Activated naive CD8-positive, alpha-beta T cell treated with anti-CD3 and anti-CD28 coated beads, Interleukin-2, amount 50 U/mL, for 24 hours (primary cell): Measurements from ENCODE around the gene FBXW8.

ENCODE experiments used
- ATAC-seq: fragments of 150-1000 bp; cut with Tn5 transposase; one replicate; pipeline ENCODE4 v1.10.0; 2021
- DNase-seq: peaks from one replicate; pipeline ENCODE4 v3.0.0; 2021
- H3K27ac Mint-ChIP-seq: one replicate; pipeline ENCODE4 v1.8.0; 2021; ENCODE audit warnings: mild to moderate bottlenecking, mixed read lengths
- H3K27me3 Mint-ChIP-seq: one replicate; pipeline ENCODE4 v1.8.0; 2021; ENCODE audit warnings: mixed read lengths
- H3K36me3 Mint-ChIP-seq: one replicate; pipeline ENCODE4 v1.8.0; 2021; ENCODE audit warnings: low read depth, mixed read lengths
- H3K4me1 Mint-ChIP-seq: one replicate; pipeline ENCODE4 v1.8.0; 2021; ENCODE audit warnings: mixed read lengths
- H3K4me3 Mint-ChIP-seq: one replicate; pipeline ENCODE4 v1.8.0; 2021; ENCODE audit warnings: mild to moderate bottlenecking, moderate library complexity, mixed read lengths
- H3K9me3 Mint-ChIP-seq: one replicate; pipeline ENCODE4 v1.8.0; 2021; ENCODE audit warnings: mixed read lengths

The FBXW8 gene

DNA sequence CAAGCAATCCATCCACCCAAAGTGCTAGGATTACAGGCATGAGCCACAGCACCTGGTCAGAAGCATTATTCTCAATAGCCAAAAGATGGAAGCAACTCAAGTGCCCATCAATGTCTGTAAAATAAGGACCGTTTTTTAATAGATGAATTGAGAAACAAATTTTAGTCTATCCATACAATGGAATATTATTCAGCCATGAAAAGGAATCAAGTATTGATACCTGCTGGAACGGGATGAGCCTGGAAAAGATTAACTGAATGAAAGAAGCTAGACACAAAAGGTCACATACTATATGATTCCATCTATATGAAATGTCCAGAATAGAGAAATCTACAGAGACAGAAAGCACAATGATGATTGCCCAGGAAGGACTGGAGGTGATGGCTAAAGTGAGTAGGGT lies 9.1 kb upstream of the FBXW8 start:
- H3K27ac Mint-ChIP-seq: no peak overlapping the region

DNA sequence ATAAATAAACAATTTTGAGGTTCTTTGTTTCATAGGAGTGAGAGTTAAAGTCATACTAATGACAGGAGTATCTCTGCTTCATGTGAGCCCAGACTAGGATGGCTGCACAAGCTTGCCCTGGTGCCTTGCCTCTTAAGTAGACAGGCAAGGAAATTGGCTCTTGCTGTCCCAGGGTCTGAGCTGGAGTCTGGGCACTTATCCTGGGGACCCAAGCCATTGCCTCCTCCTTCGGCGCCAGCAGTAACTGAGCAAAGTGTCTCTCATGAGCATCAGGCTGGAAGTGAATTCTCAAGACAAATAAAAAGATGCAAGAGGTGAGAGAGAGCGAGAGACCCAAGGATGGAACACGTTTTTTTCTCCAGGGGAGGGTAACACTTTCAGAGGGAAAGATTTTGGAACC lies 6.9 kb upstream of the FBXW8 start:
- Mint-ChIP-seq H3K27me3 (peaks cover 22% of the 10 kb centered on the region), H3K27ac (no peak overlapping the region), H3K9me3 (no peaks in the 10 kb centered on the region), H3K4me3 (no peak overlapping the region), H3K4me1 (no peaks in the 10 kb centered on the region), H3K36me3 (no peaks in the 10 kb centered on the region)
- no peak for ATAC-seq
- DNase-seq: no peak

More for the DNA sequence above, 9.1 kb upstream of the FBXW8 start:
- DNase-seq (no peak), ATAC-seq (no peak)
- Mint-ChIP-seq H3K4me1 (no peaks in the 10 kb centered on the region), H3K27me3 (peaks cover 27% of the 10 kb centered on the region), H3K9me3 (no peaks in the 10 kb centered on the region), H3K4me3 (no peak overlapping the region), H3K36me3 (no peaks in the 10 kb centered on the region)

DNA sequence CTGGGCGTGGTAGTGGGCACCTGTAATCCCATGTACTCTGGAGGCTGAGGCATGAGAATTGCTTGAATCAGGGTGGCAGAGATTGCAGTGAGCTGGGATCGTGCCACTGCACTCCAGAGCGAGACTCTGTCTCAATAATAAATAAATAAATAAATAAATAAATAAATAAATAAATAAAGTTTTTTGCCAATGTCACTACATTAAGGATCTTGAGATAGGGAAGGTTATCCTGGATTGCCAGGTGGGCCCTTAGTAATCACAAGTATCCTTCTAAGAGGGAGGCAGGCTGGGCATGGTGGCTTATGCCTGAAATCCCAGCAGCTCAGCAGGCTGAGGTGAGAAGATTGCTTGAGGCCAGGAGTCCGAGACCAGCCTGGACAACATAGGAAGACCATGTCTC lies 4.5 kb upstream of the FBXW8 start:
- Mint-ChIP-seq H3K9me3 (no peaks in the 10 kb centered on the region), H3K36me3 (no peaks in the 10 kb centered on the region), H3K4me3 (no peak overlapping the region), H3K27me3 (peaks cover 17% of the 10 kb centered on the region), H3K27ac (no peak overlapping the region), H3K4me1 (peaks cover 6% of the 10 kb centered on the region)
- DNase-seq (no peak), ATAC-seq (no peak)

GRCh38 chr12:116910280-116910644 lies 488 bp upstream of the FBXW8 start:
- Mint-ChIP-seq H3K27me3 (peaks cover 2% of the 10 kb centered on the region), H3K36me3 (peaks cover 18% of the 10 kb centered on the region), H3K4me1 (peaks cover 33% of the 10 kb centered on the region), H3K4me3 (peak overlapping the region; percentile 84), H3K9me3 (no peaks in the 10 kb centered on the region), H3K27ac (peak overlapping the region; percentile 77)
- DNase-seq (no peak), ATAC-seq (no peak)

DNA sequence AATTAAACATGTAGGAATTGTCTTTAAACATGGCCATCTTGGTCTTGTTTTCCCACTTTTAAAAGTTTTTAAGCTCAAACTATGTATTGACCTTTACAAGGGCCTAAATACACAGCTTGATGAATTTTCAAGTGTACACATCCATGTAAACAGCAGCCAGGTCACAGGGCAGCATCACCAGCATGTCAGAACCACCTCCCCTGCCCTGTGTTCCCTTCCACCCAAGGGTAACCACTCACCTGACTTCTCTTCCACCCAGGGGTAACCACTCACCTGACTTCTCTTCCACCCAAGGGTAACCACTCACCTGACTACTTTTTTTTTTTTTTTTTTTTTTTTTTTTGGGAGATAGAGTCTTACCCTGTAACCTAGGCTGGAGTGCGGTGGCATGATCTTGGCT lies 4.6 kb downstream of the FBXW8 start:
- Mint-ChIP-seq H3K36me3 (peaks cover 35% of the 10 kb centered on the region), H3K4me3 (no peak overlapping the region), H3K4me1 (peaks cover 65% of the 10 kb centered on the region), H3K27me3 (peaks cover 2% of the 10 kb centered on the region), H3K27ac (no peak overlapping the region), H3K9me3 (no peaks in the 10 kb centered on the region)
- no peak for ATAC-seq
- DNase-seq: no peak

- no peaks in the 10 kb centered on the region for H3K27me3 Mint-ChIP-seq
- DNase-seq: no peak
- ATAC-seq: no peak
- peaks cover 36% of the 10 kb centered on the region for H3K36me3 Mint-ChIP-seq
- H3K27ac Mint-ChIP-seq: no peak overlapping the region
- H3K4me3 Mint-ChIP-seq: no peak overlapping the region
- H3K4me1 Mint-ChIP-seq: peaks cover 69% of the 10 kb centered on the region
- no peaks in the 10 kb centered on the region for H3K9me3 Mint-ChIP-seq
Observed at GRCh38 chr12:116916122-116916521, 5.4 kb downstream of the FBXW8 start.

- no peaks in the 10 kb centered on the region for H3K27me3 Mint-ChIP-seq
- peaks cover 34% of the 10 kb centered on the region for H3K36me3 Mint-ChIP-seq
- DNase-seq (peak; percentile 50), ATAC-seq (peak; percentile 93)
- H3K4me3 Mint-ChIP-seq: no peak overlapping the region
- H3K9me3 Mint-ChIP-seq: no peaks in the 10 kb centered on the region
- H3K27ac Mint-ChIP-seq: peak overlapping the region; percentile 67
- H3K4me1 Mint-ChIP-seq: peaks cover 69% of the 10 kb centered on the region
Observed at GRCh38 chr12:116916714-116917114, 6.0 kb downstream of the FBXW8 start.

GRCh38 chr12:116918464-116918863 lies 7.7 kb downstream of the FBXW8 start:
- H3K27me3 Mint-ChIP-seq: no peaks in the 10 kb centered on the region
- H3K36me3 Mint-ChIP-seq: peaks cover 28% of the 10 kb centered on the region
- H3K27ac Mint-ChIP-seq: no peak overlapping the region
- H3K4me1 Mint-ChIP-seq: peaks cover 70% of the 10 kb centered on the region
- no peaks in the 10 kb centered on the region for H3K9me3 Mint-ChIP-seq
- H3K4me3 Mint-ChIP-seq: no peak overlapping the region
- DNase-seq (no peak), ATAC-seq (no peak)

DNA sequence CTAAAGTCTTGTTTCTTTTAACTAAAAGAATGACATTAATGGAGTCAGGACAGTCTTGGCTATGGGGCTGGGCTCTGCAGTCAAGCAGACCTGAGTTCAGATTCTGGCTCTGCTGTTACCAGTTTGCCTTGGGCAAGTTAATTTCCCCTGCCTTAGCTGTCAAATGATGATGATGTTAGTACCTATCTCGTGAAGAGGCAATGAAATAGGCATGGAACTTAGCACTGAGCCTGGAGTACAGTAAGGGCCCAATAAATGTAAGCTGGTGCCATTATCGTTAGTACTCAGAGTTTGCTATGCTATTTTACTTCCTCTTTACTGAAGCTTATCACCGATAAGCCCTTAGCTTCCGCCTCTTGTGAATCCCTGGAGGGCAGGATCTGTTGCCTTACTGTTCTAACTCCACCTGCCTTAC lies 8.5 kb downstream of the FBXW8 start:
- H3K27ac Mint-ChIP-seq: no peak overlapping the region
- no peaks in the 10 kb centered on the region for H3K27me3 Mint-ChIP-seq
- H3K9me3 Mint-ChIP-seq: no peaks in the 10 kb centered on the region
- no peak overlapping the region for H3K4me3 Mint-ChIP-seq
- no peak for ATAC-seq
- peaks cover 74% of the 10 kb centered on the region for H3K4me1 Mint-ChIP-seq
- DNase-seq: no peak
- H3K36me3 Mint-ChIP-seq: peaks cover 23% of the 10 kb centered on the region

- H3K27me3 Mint-ChIP-seq: no peaks in the 10 kb centered on the region
- no peaks in the 10 kb centered on the region for H3K9me3 Mint-ChIP-seq
- no peak overlapping the region for H3K27ac Mint-ChIP-seq
- peaks cover 24% of the 10 kb centered on the region for H3K36me3 Mint-ChIP-seq
- no peak for ATAC-seq
- H3K4me1 Mint-ChIP-seq: peaks cover 78% of the 10 kb centered on the region
- DNase-seq: no peak
- no peak overlapping the region for H3K4me3 Mint-ChIP-seq
Observed at GRCh38 chr12:116919706-116920485, 9.1 kb downstream of the FBXW8 start.

DNA sequence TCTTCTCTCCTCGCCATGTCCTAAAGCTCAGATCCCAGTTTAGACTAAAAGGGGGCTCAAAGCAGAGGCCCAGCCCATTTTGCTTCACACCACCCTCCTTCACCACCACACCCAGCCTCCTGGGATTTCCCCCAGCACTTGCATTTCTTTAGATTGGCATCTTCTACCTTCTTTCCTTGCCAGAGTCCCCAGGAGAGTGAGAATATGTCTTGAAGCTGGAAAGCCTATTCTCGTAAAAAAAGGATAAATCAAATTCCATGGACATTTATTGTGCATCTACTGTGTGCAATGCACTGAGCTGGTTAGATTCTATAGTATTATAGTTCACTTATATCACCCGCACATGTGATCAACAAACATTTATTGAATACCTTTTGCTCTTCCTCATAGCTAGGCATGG lies 10.2 kb downstream of the FBXW8 start:
- ATAC-seq (no peak), DNase-seq (peak; percentile 12)
- H3K4me3 Mint-ChIP-seq: no peak overlapping the region
- H3K4me1 Mint-ChIP-seq: peaks cover 78% of the 10 kb centered on the region
- H3K27ac Mint-ChIP-seq: no peak overlapping the region
- H3K27me3 Mint-ChIP-seq: no peaks in the 10 kb centered on the region
- H3K9me3 Mint-ChIP-seq: no peaks in the 10 kb centered on the region
- peaks cover 20% of the 10 kb centered on the region for H3K36me3 Mint-ChIP-seq

DNA sequence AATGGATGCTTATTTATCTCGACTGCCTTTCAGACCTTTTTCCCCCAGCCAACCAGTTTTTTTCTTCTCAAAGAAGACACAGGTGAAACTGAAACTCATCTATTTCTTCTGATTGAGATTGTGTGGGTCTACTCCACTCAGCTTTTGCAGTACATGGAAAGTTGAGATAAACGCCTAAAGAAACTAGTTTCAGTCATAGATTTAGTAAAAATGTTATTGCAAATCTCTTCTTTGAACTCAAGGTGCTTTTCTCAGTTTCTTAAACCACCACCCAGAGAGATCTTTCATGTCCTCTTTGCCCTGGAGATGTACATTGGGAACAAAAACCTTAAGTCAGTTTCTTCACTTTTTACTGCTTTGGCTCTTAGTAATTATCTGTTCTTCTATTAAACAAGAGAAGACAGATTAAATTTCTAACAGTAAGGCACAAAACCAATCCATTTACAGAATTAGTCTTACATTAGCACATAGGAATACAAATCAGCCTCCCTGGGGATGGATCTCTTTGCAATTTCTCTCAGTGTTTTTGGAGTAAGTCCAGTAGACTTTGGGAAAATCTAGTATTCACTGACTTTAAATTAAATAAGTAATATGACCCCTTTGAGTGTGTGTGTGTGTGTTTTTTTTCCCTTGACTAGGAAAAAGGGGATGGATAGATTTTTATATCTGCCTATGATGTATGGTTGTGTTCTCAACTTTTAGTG lies 11.6 kb downstream of the FBXW8 start:
- peaks cover 78% of the 10 kb centered on the region for H3K4me1 Mint-ChIP-seq
- DNase-seq: no peak
- ATAC-seq: peak; percentile 57
- peaks cover 12% of the 10 kb centered on the region for H3K36me3 Mint-ChIP-seq
- H3K27me3 Mint-ChIP-seq: no peaks in the 10 kb centered on the region
- H3K9me3 Mint-ChIP-seq: no peaks in the 10 kb centered on the region
- peak overlapping the region; percentile 13 for H3K4me3 Mint-ChIP-seq
- H3K27ac Mint-ChIP-seq: peak overlapping the region; percentile 33

DNA sequence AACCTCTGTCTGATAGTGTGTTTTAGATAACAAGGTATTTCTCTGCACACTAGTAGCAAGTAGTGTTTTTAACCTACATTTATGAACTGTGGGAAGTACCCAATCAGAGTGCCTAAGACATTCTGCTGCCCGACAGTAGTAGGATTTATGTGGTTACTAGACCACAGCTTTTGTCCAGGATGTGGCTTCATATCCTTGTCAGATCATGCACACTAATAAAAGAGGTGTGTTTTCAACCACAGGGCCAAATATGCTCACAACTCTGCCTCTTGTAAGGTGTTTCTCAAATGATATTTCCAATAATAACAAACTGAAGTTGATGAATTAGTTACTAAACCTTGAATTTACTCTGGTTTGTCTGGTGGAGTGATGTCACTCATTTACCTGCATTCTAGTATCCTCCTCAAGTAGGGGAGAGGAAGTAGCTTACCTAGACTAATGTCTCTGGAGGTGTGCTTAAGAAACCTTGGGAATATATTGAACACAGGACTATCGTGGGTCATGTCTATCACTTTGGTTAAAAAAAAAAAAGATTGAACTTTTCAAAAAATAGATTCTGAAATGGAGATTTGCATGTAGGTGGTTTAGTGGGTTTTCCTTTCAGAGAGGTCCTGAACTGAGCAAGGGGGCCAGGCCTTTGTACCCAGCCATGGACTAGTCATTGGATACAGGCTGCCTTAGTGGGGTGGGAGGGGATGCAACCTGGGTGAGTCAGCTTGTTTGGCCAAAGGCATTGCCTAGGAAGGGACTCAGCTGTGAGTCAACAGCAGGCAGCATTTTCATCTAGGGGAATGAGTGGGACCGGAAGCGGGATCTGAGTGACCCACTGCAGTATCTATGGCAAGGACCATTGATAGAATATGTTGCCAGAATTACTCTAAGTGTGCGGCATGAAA lies 14.1 kb downstream of the FBXW8 start:
- H3K9me3 Mint-ChIP-seq: no peaks in the 10 kb centered on the region
- no peaks in the 10 kb centered on the region for H3K27me3 Mint-ChIP-seq
- H3K36me3 Mint-ChIP-seq: peaks cover 22% of the 10 kb centered on the region
- peaks cover 69% of the 10 kb centered on the region for H3K4me1 Mint-ChIP-seq
- ATAC-seq (peak; percentile 85), DNase-seq (peak; percentile 47)
- H3K27ac Mint-ChIP-seq: peak overlapping the region; percentile 82
- peak overlapping the region; percentile 21 for H3K4me3 Mint-ChIP-seq

GRCh38 chr12:116926283-116927243 lies 15.8 kb downstream of the FBXW8 start:
- H3K4me1 Mint-ChIP-seq: peaks cover 59% of the 10 kb centered on the region
- no peaks in the 10 kb centered on the region for H3K27me3 Mint-ChIP-seq
- no peaks in the 10 kb centered on the region for H3K9me3 Mint-ChIP-seq
- ATAC-seq (no peak), DNase-seq (no peak)
- H3K4me3 Mint-ChIP-seq: no peak overlapping the region
- peaks cover 26% of the 10 kb centered on the region for H3K36me3 Mint-ChIP-seq
- no peak overlapping the region for H3K27ac Mint-ChIP-seq
